ENCODE measurements around the gene ZNF408.
"Not testable (repeated sequence)": the region's sequence is repeated elsewhere in the genome, so short reads cannot be mapped to it uniquely, and the experiment has no call there.

GRCh38 chr11:46717825-46718154 is 17.0 kb downstream of the ZNF408 start:
- TF ChIP-seq CTCF (IDR thresholded peaks at IDR 0.05); POLR2AphosphoS5 (IDR thresholded peaks at IDR 0.05; ENCODE audit: low read depth, low read length); SIN3A (IDR thresholded peaks at IDR 0.05; ENCODE audit: borderline replicate concordance, insufficient read depth, low read depth, low read length); TCF7L2 (IDR thresholded peaks at IDR 0.05; ENCODE audit: low read depth, low read length): not testable (repeated sequence)
- TF ChIP-seq, protein P1, sequence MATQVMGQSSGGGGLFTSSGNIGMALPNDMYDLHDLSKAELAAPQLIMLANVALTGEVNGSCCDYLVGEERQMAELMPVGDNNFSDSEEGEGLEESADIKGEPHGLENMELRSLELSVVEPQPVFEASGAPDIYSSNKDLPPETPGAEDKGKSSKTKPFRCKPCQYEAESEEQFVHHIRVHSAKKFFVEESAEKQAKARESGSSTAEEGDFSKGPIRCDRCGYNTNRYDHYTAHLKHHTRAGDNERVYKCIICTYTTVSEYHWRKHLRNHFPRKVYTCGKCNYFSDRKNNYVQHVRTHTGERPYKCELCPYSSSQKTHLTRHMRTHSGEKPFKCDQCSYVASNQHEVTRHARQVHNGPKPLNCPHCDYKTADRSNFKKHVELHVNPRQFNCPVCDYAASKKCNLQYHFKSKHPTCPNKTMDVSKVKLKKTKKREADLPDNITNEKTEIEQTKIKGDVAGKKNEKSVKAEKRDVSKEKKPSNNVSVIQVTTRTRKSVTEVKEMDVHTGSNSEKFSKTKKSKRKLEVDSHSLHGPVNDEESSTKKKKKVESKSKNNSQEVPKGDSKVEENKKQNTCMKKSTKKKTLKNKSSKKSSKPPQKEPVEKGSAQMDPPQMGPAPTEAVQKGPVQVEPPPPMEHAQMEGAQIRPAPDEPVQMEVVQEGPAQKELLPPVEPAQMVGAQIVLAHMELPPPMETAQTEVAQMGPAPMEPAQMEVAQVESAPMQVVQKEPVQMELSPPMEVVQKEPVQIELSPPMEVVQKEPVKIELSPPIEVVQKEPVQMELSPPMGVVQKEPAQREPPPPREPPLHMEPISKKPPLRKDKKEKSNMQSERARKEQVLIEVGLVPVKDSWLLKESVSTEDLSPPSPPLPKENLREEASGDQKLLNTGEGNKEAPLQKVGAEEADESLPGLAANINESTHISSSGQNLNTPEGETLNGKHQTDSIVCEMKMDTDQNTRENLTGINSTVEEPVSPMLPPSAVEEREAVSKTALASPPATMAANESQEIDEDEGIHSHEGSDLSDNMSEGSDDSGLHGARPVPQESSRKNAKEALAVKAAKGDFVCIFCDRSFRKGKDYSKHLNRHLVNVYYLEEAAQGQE (IDR thresholded peaks at IDR 0.05; ENCODE audit: insufficient read depth in 1 of 2, low read depth in 2 of 2, low read length in 1 of 2), result not testable (repeated sequence)

Data from Panc1 (cell line).